NCI-H510A treated with DMSO at 0.1 percent for 48 hours (cell line): Measurements from ENCODE around the gene AGO1.

Experiments used
- DNase-seq: peaks from one replicate; lab custom pipeline; 2025; lab: John Stamatoyannopoulos, UW

Gene AGO1

GRCh38 chr1:35882945-35883634 lies at the start of gene AGO1:
Gene AGO1 (plus strand): TSS chr1:35883209. CDS start chr1:35883422, 213 bp downstream.
- DNase-seq, result peak; percentile 99

- DNase-seq, result no peak
These were observed 49.6 kb upstream of the AGO1 start for GRCh38 chr1:35833395-35833794.

GRCh38 chr1:35834218-35834617 lies 48.8 kb upstream of the AGO1 start:
- DNase-seq, result no peak

- DNase-seq, result no peak
These were observed 47.6 kb upstream of the AGO1 start for GRCh38 chr1:35835398-35835797.

GRCh38 chr1:35836734-35837133 lies 46.3 kb upstream of the AGO1 start:
- no peak for DNase-seq

- DNase-seq, result no peak
These were observed 44.2 kb upstream of the AGO1 start for GRCh38 chr1:35838693-35839245.

GRCh38 chr1:35844826-35845225 lies 38.2 kb upstream of the AGO1 start:
- no peak for DNase-seq

- no peak for DNase-seq
These were observed 37.2 kb upstream of the AGO1 start for GRCh38 chr1:35845766-35846165.

GRCh38 chr1:35847935-35848565 lies 35.0 kb upstream of the AGO1 start:
- DNase-seq, result no peak

- DNase-seq, result no peak
These were observed 33.0 kb upstream of the AGO1 start for GRCh38 chr1:35850051-35850450.

GRCh38 chr1:35850716-35851115 lies 32.3 kb upstream of the AGO1 start:
- DNase-seq, result no peak

- no peak for DNase-seq
These were observed 31.7 kb upstream of the AGO1 start for GRCh38 chr1:35851132-35851869.

- DNase-seq, result no peak
These were observed 30.8 kb upstream of the AGO1 start for GRCh38 chr1:35852241-35852640.

GRCh38 chr1:35854989-35855700 lies 27.9 kb upstream of the AGO1 start:
- peak; percentile 95 for DNase-seq

GRCh38 chr1:35856964-35857363 lies 26.0 kb upstream of the AGO1 start:
- DNase-seq, result peak; percentile 50

GRCh38 chr1:35857830-35858229 lies 25.2 kb upstream of the AGO1 start:
- peak; percentile 55 for DNase-seq

GRCh38 chr1:35860696-35861095 lies 22.3 kb upstream of the AGO1 start:
- DNase-seq, result no peak

- no peak for DNase-seq
These were observed 19.9 kb upstream of the AGO1 start for GRCh38 chr1:35863136-35863535.

GRCh38 chr1:35863881-35864625 lies 19.0 kb upstream of the AGO1 start:
- DNase-seq, result no peak

- no peak for DNase-seq
These were observed 18.2 kb upstream of the AGO1 start for GRCh38 chr1:35864813-35865212.

GRCh38 chr1:35866991-35867390 lies 16.0 kb upstream of the AGO1 start:
- DNase-seq, result no peak
